HuH-7.5 (cell line): ENCODE measurements around the gene SPN.
A peak's percentile ranks its signal among the peaks of the same experiment; 100 is the strongest.
"Not testable (repeated sequence)": the region's sequence is repeated elsewhere in the genome, so short reads cannot be mapped to it uniquely, and the experiment has no call there.

Experiments used
- DNase-seq: peaks from one replicate; pipeline ENCODE4 v3.0.0; 2011; ENCODE audit warnings: low spot score

The SPN gene

GRCh38 chr16:29676989-29677785 lies 14.1 kb downstream of the SPN start:
- no peak for DNase-seq

GRCh38 chr16:29678691-29679267 lies 15.7 kb downstream of the SPN start, which contains the start of gene QPRT:
TSS of gene QPRT (plus strand) at chr16:29679180. CDS start at chr16:29679198, 18 bp downstream.
- peak; percentile 89 for DNase-seq

- DNase-seq = no peak
Observed at GRCh38 chr16:29680180-29680598, 17.1 kb downstream of the SPN start.

GRCh38 chr16:29683543-29684090 lies 20.6 kb downstream of the SPN start:
- no peak for DNase-seq

GRCh38 chr16:29684679-29685078 lies 21.6 kb downstream of the SPN start:
- no peak for DNase-seq

- DNase-seq = no peak
Observed at GRCh38 chr16:29686740-29687332, 23.8 kb downstream of the SPN start.

- no peak for DNase-seq
Observed at GRCh38 chr16:29687755-29688154, 24.7 kb downstream of the SPN start.

- no peak for DNase-seq
Observed at GRCh38 chr16:29688172-29688571, 25.1 kb downstream of the SPN start.

- DNase-seq = not testable (repeated sequence)
Observed at GRCh38 chr16:29689490-29690351, 26.7 kb downstream of the SPN start.

- DNase-seq = not testable (repeated sequence)
Observed at GRCh38 chr16:29692606-29693005, 29.6 kb downstream of the SPN start.

GRCh38 chr16:29694384-29695195 lies 31.5 kb downstream of the SPN start:
- no peak for DNase-seq

GRCh38 chr16:29695675-29696074 lies 32.6 kb downstream of the SPN start:
- not testable (repeated sequence) for DNase-seq

- DNase-seq = no peak
Observed at GRCh38 chr16:29696881-29697331, 33.9 kb downstream of the SPN start.

GRCh38 chr16:29697391-29697790 lies 34.3 kb downstream of the SPN start:
- no peak for DNase-seq

GRCh38 chr16:29698042-29698441 lies 35.0 kb downstream of the SPN start:
- no peak for DNase-seq

- no peak for DNase-seq
Observed at GRCh38 chr16:29698484-29699323, 35.7 kb downstream of the SPN start.

- DNase-seq = no peak
Observed at GRCh38 chr16:29699324-29700219, 36.5 kb downstream of the SPN start.

GRCh38 chr16:29700253-29700987 lies 37.4 kb downstream of the SPN start:
- DNase-seq = peak; percentile 87
